Kidney (tissue), 14 donors: ENCODE results near the gene ICA1. TPM values are rescaled to one million over a fixed set of nuclear protein-coding genes. Genes with fewer than 3 reads are reported as not detected.

Experiments used
- DNase-seq, 5 donors: peaks; one replicate each; pipeline ENCODE4 v3.0.0-alpha.2; 2013 to 2020
- FAIRE-seq: peaks from 2 replicates; lab custom pipeline; 2012; peaks lifted over from hg19 to GRCh38; lab: Jason Lieb, UNC
- H3K27ac ChIP-seq, 2 donors: one replicate each; pipeline ENCODE4 v1.7.0; 2013; ENCODE audit warnings: low read depth in 2 of 2, low read length in 2 of 2, inconsistent platforms in 1 of 2
- H3K27me3 ChIP-seq: one replicate; pipeline ENCODE4 v1.7.1; 2013; ENCODE audit warnings: low read length, inconsistent platforms; ENCODE audit not compliant: control insufficient read depth, insufficient read depth
- H3K36me3 ChIP-seq, 3 donors: one replicate each; pipeline versions ENCODE4 v1.7.0 to v1.7.1; 2013; ENCODE audit warnings: low read length in 3 of 3, control low read depth in 1 of 3, inconsistent platforms in 1 of 3; ENCODE audit not compliant: insufficient read depth in 3 of 3, control insufficient read depth in 2 of 3
- H3K4me1 ChIP-seq, 3 donors: one replicate each; pipeline versions ENCODE4 v1.7.0 to v1.7.1; 2013; ENCODE audit warnings: low read length in 3 of 3, inconsistent platforms in 1 of 3, low read depth in 1 of 3; ENCODE audit not compliant: control insufficient read depth in 2 of 3, insufficient read depth in 2 of 3
- H3K4me3 ChIP-seq, 3 donors: one replicate each; pipeline versions ENCODE4 v1.7.0 to v1.8.1; 2013; ENCODE audit warnings: low read length in 3 of 3, control low read depth in 1 of 3, inconsistent platforms in 1 of 3
- H3K9ac ChIP-seq, 3 donors: one replicate each; pipeline versions ENCODE4 v1.7.0 to v1.7.1; 2013; ENCODE audit warnings: low read length in 3 of 3, control low read depth in 1 of 3, inconsistent platforms in 1 of 3
- H3K9me3 ChIP-seq, 3 donors: one replicate each; pipeline versions ENCODE4 v1.7.0 to v1.7.1; 2013; ENCODE audit warnings: low read length in 3 of 3, control low read depth in 1 of 3, inconsistent platforms in 1 of 3; ENCODE audit not compliant: control insufficient read depth in 2 of 3, insufficient read depth in 1 of 3
- CTCF ChIP-seq: IDR thresholded peaks from 3 replicates; pipeline ENCODE4 v1.5.1; 2012; ENCODE audit warnings: mild to moderate bottlenecking, moderate library complexity, borderline replicate concordance; ENCODE audit not compliant: insufficient read depth; ENCODE audit errors: extremely low read depth
- intact Hi-C: fragments of 100-400 bp; cut with DNase I; formaldehyde crosslinking; loops from one replicate; pipeline ENCODE4 v1.11.1; 2022
- polyA plus RNA-seq: library from polyadenylated mRNA; stranded (reverse); fragments of 350-450 nt; fragmentation: Illumina TruSeq; extraction: RNeasy Lipid Tissue Mini Kit (QIAGEN cat#74804); gene quantifications from one replicate; pipeline ENCODE4 v1.2.3, GENCODE V29; 2014; ENCODE audit warnings: low read depth, low replicate concordance; ENCODE audit not compliant: insufficient read depth
- total RNA-seq: library from RNA; stranded (reverse); fragmentation: NEBNext Ultra II Directional; extraction: Animal tissue kit (Norgen Biotek cat#: 25700); gene quantifications from one replicate; pipeline ENCODE4 v1.2.1, GENCODE V29; 2021
- donor health status: control.
- donor health status: control.
- donor health status: control.
- donor health status: control.
- donor health status: control.
- donor health status: DM: yes; HTN: yes; CAD: no.
- donor health status: Normal renal cell carcinoma (clear cell type).

The ICA1 gene
- total and polyA plus RNA-seq, 2 donors from 2014 or later: 24.2 to 41.8 TPM

DNA sequence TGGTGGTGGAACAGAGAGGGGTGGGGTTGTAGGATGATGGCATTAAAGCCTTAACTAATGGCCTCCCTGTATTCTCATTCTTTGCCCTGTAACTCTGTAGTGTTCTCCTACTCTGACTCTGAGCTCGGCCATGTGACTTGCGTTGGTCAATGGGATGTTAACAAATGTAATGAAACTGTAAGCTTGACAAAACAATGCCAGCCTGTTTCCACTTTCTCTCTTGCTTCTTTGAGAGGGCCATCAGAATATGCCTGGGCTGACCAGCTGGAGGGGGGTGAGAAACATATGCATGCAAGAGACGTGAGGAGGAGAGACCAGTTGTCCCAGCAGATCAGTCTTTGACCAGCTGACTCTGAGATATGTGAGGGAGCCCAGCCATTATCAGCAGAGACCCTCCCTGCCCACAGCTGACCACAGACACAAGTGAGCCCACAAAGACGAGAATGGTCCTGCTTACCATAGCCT, 100.6 kb downstream of the ICA1 start:
- Histone ChIP-seq H3K4me3 (no peak overlapping the region), H3K4me1 (peaks cover 0 to 2% (median 0%) of the 10 kb centered on the region in 3 donors), H3K27me3 (no peaks in the 10 kb centered on the region), H3K9ac (no peak overlapping the region), H3K27ac (no peak overlapping the region), H3K36me3 (peaks cover 0 to 2% (median 0%) of the 10 kb centered on the region in 3 donors), H3K9me3 (no peaks in the 10 kb centered on the region)
- no peak for TF ChIP-seq CTCF
- no peak for DNase-seq
- FAIRE-seq: no peak
- intact Hi-C loops: no loop called here

GRCh38 chr7:8160779-8161345, 101.1 kb downstream of the ICA1 start:
- intact Hi-C loops: no loop called here

DNA sequence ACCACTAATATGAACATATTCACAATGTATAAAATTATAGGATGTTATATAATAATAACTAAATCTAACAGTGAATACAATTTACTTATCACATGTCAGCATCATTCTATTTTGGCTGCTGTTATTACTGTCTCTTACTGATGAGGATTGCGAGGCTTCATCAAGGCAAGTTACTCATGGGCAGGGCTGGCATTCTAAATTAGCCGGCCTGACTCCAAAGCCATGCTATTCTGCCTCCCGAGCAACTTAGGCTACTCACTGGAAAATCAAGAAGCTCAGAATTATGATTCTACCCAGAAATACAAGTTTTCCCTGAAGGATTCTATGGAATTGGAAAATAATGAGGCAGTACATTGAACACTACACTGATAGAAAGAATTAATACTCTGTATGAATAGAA, 101.7 kb downstream of the ICA1 start:
- intact Hi-C loops: no loop called here
- H3K27ac ChIP-seq: no peak overlapping the region
- no peak for TF ChIP-seq CTCF
- H3K9ac ChIP-seq: no peak overlapping the region
- H3K27me3 ChIP-seq: no peaks in the 10 kb centered on the region
- DNase-seq (no peak), FAIRE-seq (no peak)
- H3K9me3 ChIP-seq: no peaks in the 10 kb centered on the region
- H3K36me3 ChIP-seq: peaks cover 0 to 6% (median 0%) of the 10 kb centered on the region in 3 donors
- H3K4me3 ChIP-seq: no peak overlapping the region
- peaks cover 0 to 2% (median 0%) of the 10 kb centered on the region in 3 donors for H3K4me1 ChIP-seq

More at GRCh38 chr7:8160779-8161345, 101.1 kb downstream of the ICA1 start:
- H3K27me3 ChIP-seq: no peaks in the 10 kb centered on the region
- no peak overlapping the region for H3K9ac ChIP-seq
- no peak overlapping the region for H3K4me3 ChIP-seq
- H3K9me3 ChIP-seq: no peaks in the 10 kb centered on the region
- no peak for TF ChIP-seq CTCF
- peaks cover 0 to 6% (median 0%) of the 10 kb centered on the region in 3 donors for H3K36me3 ChIP-seq
- peaks cover 0 to 2% (median 0%) of the 10 kb centered on the region in 3 donors for H3K4me1 ChIP-seq
- FAIRE-seq: no peak
- H3K27ac ChIP-seq: no peak overlapping the region
- DNase-seq: no peak
